ACC112 (cell line): ENCODE data around the gene WWOX.

Experiments used
- H2AFZ ChIP-seq: fragments of 200-600 bp; sonication (generic); one replicate; pipeline ENCODE4 v1.6.0; 2017; ENCODE audit warnings: antibody characterized with exemption, low read length; ENCODE audit not compliant: unreplicated experiment
- H3K27ac ChIP-seq: fragments of 200-600 bp; sonication (generic); 2 replicates; pipeline ENCODE4 v1.5.1; 2014; ENCODE audit warnings: low read depth, mild to moderate bottlenecking, antibody characterized with exemption, low read length, moderate library complexity
- H3K27me3 ChIP-seq: fragments of 200-600 bp; sonication (generic); 2 replicates; pipeline ENCODE4 v1.6.1; 2014; ENCODE audit warnings: mild to moderate bottlenecking, antibody characterized with exemption, low read length, moderate library complexity, mixed read lengths; ENCODE audit not compliant: insufficient read depth
- H3K36me3 ChIP-seq: fragments of 200-600 bp; sonication (generic); 2 replicates; pipeline ENCODE4 v1.6.1; 2016; ENCODE audit warnings: mild to moderate bottlenecking, antibody characterized with exemption, low read length, moderate library complexity, mixed read lengths; ENCODE audit not compliant: insufficient read depth
- H3K4me1 ChIP-seq: fragments of 200-600 bp; sonication (generic); one replicate; pipeline ENCODE4 v1.6.1; 2016; ENCODE audit warnings: low read length, mixed read lengths; ENCODE audit not compliant: insufficient read depth, unreplicated experiment, control insufficient read depth
- H3K4me3 ChIP-seq: fragments of 200-600 bp; sonication (generic); 2 replicates; pipeline ENCODE4 v1.5.1; 2014; ENCODE audit warnings: mild to moderate bottlenecking, low read depth, low read length
- H3K79me2 ChIP-seq: fragments of 200-600 bp; sonication (generic); one replicate; pipeline ENCODE4 v1.6.0; 2016; ENCODE audit warnings: low read length; ENCODE audit not compliant: control insufficient read depth, unreplicated experiment, insufficient read depth

WWOX gene

DNA sequence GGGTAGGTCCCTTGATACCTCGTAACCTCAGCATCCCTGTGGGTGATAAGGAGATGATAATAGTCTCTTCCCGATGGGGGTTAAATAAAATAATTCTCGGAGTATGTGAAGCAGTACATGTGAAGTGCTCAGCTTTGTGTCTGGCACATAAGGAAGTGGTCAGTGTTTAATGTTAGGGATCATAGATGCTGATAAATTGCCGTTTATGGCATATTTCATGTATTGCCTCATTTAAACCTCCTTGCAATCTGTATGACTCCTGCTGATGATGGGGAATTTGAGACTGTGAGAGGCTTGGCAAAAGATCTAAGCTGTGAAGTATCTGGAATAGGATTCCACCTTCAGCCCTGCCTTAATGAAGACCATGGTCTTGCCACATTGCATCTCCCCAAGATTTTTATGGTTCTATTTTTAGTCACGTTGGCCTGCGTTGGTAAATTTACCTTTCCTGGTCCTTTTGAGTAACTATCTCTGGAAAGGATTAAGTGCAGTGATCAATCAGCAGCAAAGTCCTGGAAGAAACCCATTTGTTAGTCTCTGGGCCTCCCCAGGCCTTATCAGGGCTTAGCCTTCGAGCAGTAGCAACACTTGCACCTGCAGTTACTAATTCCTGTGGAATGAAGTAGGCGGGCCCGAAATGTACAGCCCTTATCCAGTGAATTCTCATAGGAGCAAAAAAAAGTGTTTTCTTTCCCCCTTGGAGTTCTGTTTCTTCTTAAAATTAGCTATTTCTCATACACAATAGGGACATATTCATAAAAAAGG lies 144.9 kb downstream of the WWOX start:
- H3K4me3 ChIP-seq, result no peak overlapping the region
- H2AFZ ChIP-seq, result no peak overlapping the region
- H3K27me3 ChIP-seq, result no peaks in the 10 kb centered on the region
- no peaks in the 10 kb centered on the region for H3K36me3 ChIP-seq
- H3K79me2 ChIP-seq, result no peaks in the 10 kb centered on the region
- no peak overlapping the region for H3K27ac ChIP-seq
- no peaks in the 10 kb centered on the region for H3K4me1 ChIP-seq

DNA sequence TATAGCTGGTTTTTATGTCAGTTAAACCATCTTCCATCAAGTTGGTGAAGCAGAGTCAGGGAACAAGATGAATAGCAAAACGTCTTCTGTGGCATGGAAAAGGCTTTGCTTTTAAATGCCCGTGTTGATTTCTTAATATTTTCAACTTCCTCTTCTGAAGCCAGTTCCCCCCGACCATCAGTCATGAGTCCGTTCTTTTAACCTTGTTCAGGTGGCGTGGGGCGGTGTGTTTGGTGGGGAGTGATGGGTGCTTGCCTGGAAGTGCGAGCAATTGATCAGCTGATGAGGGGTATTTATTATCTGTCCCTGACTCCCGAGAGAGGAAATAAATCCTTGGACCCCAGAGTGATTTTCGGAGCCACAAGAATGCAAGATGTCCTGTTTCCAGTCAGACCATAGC lies 147.1 kb downstream of the WWOX start:
- Histone ChIP-seq H2AFZ (no peak overlapping the region), H3K4me1 (no peaks in the 10 kb centered on the region)

DNA sequence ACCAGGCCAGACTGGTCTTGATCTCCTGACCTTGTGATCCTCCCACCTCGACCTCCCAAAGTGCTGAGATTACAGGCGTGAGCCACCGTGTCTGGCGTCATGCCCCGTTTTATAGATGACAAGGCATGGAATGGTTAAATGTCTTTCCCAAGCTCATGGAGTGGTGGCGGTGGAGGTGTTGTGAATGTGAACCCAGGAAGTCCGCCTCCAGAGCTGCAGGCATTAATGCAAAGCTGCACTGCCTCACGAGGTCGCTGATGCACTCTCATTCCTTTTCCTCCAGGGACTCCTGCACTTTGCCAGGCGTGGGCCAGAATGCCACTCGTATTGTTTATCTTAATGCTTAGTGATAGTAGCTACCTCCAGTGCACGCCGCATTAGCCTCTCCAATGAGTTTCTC lies 149.6 kb downstream of the WWOX start:
- H2AFZ ChIP-seq, result no peak overlapping the region

More for the DNA sequence above, 147.1 kb downstream of the WWOX start:
- no peaks in the 10 kb centered on the region for H3K27me3 ChIP-seq
- no peaks in the 10 kb centered on the region for H3K36me3 ChIP-seq
- no peaks in the 10 kb centered on the region for H3K79me2 ChIP-seq
- no peak overlapping the region for H3K4me3 ChIP-seq
- H3K27ac ChIP-seq, result no peak overlapping the region

DNA sequence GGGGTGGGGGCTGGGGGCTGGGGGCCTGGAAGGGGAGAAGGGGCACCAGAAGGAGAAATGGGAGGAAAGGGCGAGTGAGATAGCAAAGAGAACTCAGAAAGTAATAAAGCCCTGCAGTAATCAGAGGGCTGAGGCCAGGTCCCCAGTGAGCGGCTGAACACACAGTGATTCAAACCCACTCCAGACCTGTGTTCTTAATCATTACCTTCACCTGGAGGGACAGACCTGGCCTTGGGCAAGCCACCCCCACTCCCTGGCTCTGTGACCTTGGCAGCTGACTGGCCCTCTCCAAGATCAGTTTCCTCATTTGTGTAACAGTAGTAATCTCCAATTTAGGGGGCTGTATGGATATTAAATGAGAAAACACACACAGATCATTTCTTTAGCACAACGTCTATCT lies 150.4 kb downstream of the WWOX start:
- Histone ChIP-seq H3K4me3 (no peak overlapping the region), H2AFZ (no peak overlapping the region), H3K4me1 (no peaks in the 10 kb centered on the region), H3K79me2 (no peaks in the 10 kb centered on the region), H3K36me3 (no peaks in the 10 kb centered on the region), H3K27ac (no peak overlapping the region), H3K27me3 (no peaks in the 10 kb centered on the region)

More for the DNA sequence above, 149.6 kb downstream of the WWOX start:
- H3K79me2 ChIP-seq, result no peaks in the 10 kb centered on the region
- no peak overlapping the region for H3K27ac ChIP-seq
- no peak overlapping the region for H3K4me3 ChIP-seq
- no peaks in the 10 kb centered on the region for H3K27me3 ChIP-seq
- no peaks in the 10 kb centered on the region for H3K36me3 ChIP-seq
- H3K4me1 ChIP-seq, result no peaks in the 10 kb centered on the region

DNA sequence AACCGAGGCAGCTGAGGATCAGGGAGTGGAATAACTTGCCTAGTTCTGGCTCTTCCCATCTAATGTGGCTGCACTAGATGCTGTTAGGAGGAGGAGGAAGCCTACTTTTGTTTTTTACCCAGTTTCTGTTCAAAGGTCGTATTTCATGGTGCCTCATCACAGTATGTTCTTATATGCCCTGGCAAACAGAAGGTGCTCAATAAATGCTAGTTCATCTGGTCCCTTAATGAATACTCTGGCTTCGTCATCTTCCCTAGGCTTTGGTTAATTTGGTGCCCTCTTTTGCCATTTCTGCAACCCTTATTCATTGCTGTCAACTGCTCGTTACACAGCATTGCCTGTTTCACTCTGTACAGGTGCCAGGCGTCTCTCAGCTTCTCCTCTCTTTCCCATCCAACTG lies 151.7 kb downstream of the WWOX start:
- Histone ChIP-seq H3K36me3 (no peaks in the 10 kb centered on the region), H2AFZ (no peak overlapping the region), H3K79me2 (no peaks in the 10 kb centered on the region), H3K27ac (no peak overlapping the region), H3K27me3 (no peaks in the 10 kb centered on the region), H3K4me3 (no peak overlapping the region), H3K4me1 (no peaks in the 10 kb centered on the region)

DNA sequence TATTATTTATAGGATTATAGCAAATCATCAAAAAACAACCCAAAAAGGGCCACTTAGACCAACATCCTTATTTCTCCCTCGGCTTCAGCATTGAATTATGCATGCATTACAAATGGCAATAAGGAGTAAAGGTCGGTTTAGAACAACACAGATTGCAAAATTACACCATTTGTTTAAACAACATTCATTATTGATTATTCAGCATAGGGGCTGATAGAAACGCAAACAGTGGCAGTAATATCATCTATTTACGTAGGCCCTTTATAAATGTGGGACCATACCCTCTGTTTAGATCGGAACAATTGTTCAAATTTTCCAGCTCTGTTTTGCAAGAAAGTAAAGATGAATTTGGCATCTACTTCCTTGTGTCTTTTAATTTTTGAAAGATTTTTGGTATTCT lies 153.3 kb downstream of the WWOX start:
- Histone ChIP-seq H3K79me2 (no peaks in the 10 kb centered on the region), H3K27ac (no peak overlapping the region), H3K4me1 (no peaks in the 10 kb centered on the region), H3K27me3 (no peaks in the 10 kb centered on the region), H3K4me3 (no peak overlapping the region), H3K36me3 (no peaks in the 10 kb centered on the region), H2AFZ (no peak overlapping the region)

DNA sequence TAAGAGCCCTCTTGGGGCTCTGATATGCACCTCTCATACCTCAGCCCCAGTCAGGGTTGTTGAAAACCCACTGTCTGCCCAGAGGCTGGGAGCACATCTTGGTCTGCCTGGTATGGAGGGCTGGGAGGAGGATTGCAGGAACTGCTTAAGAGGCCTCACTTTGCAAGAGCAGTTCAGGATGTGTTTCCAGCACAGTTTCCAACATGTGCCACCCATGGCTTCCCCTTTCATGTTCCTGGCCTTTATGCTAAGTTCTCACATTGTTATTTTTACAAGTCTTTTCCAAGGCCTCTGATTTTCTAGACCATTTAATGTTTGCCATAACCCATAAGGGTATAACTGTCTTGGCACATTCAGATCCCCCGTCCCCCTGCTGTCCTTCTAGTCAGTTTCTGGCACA lies 155.4 kb downstream of the WWOX start:
- no peaks in the 10 kb centered on the region for H3K27me3 ChIP-seq

DNA sequence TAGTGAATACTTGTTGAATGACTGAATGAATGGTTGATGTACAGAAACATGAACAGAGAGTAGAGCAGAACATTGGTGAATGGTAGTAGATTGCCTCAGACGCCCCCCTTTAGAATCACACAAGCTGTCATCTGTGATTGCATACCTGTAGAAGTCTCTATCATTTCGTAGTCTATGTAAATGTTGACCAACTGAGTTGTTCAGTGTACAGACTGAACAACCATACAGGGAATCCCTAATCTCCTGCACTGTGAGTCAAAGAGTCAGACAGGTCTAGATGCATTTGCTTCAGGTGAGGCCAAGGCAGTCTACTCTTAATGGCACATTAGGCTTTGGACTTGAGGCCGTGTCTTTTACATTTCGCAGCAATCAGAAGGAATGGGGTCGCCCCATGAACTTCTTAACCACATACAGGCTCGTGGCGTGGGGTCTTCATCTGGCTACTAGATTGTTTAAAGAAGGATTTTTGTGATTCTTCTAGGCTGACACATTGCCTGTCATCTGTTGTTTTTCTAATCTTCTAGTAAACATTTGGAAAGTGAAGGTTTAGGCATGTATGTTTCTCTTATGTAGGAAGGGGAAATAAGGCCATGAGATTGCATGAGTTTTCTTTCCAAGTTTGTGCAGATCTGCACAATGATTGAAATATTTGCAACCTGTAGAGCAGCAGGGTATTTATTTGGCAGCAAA lies 157.4 kb downstream of the WWOX start:
- Histone ChIP-seq H3K79me2 (no peaks in the 10 kb centered on the region), H3K36me3 (no peaks in the 10 kb centered on the region), H3K27me3 (no peaks in the 10 kb centered on the region), H3K4me3 (no peak overlapping the region), H3K4me1 (no peaks in the 10 kb centered on the region), H3K27ac (no peak overlapping the region), H2AFZ (no peak overlapping the region)

More for the DNA sequence above, 155.4 kb downstream of the WWOX start:
- H2AFZ ChIP-seq, result no peak overlapping the region
- H3K4me1 ChIP-seq, result no peaks in the 10 kb centered on the region
- H3K36me3 ChIP-seq, result no peaks in the 10 kb centered on the region
- no peaks in the 10 kb centered on the region for H3K79me2 ChIP-seq
- no peak overlapping the region for H3K27ac ChIP-seq
- no peak overlapping the region for H3K4me3 ChIP-seq

DNA sequence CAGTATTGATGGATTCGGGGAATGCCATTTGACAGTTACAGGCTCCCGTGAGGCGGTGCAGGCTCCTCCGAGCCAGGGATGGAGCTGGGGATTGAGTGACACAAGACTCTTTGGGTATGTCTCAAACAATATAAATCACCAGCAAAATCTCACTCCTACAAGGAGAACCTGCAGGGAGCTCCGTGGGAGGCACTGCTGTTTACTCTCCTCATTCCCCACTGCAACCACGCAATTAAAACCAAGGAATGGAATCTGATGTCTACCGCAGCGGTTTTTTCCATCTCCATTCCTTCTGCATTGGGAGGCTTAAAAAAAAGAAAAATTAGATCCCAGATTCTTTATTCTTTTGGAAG lies 157.9 kb downstream of the WWOX start:
- Histone ChIP-seq H3K4me1 (no peaks in the 10 kb centered on the region), H3K36me3 (no peaks in the 10 kb centered on the region), H2AFZ (no peak overlapping the region), H3K27me3 (no peaks in the 10 kb centered on the region), H3K79me2 (no peaks in the 10 kb centered on the region), H3K27ac (no peak overlapping the region), H3K4me3 (no peak overlapping the region)

DNA sequence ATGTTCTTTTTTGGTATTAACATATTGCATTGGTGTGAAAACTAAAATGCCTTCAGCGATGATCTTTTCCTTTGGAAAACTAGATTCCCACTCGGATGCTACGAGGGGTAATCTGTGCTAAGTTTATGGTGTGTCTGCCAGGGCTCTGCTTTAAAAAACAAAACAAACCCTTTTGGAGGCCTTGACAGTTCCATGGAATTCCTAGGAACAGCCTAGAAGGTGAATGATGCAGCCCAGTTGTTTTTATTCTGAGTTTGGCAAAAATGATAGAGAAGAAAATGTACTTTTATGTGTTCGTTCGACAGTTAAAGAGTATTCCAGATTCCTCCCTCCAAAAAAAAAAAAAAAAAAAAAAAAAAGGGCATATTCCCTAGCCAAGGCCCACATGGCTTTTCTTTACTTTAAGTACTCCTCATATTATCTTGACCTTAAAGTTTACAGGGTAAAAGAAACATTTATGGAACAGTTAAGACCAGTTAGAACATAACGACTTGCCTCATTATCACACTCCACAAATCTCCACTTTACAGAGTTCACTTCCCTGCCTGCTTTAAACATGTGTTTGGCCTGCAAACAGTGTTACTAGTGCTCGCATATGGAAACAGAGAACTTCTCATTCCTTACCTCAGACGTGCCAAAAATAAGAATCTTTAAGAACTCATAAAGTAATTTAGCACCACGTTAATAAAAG lies 159.1 kb downstream of the WWOX start:
- Histone ChIP-seq H3K27me3 (no peaks in the 10 kb centered on the region), H3K4me1 (no peaks in the 10 kb centered on the region), H2AFZ (no peak overlapping the region), H3K27ac (no peak overlapping the region), H3K4me3 (no peak overlapping the region), H3K79me2 (no peaks in the 10 kb centered on the region), H3K36me3 (no peaks in the 10 kb centered on the region)

DNA sequence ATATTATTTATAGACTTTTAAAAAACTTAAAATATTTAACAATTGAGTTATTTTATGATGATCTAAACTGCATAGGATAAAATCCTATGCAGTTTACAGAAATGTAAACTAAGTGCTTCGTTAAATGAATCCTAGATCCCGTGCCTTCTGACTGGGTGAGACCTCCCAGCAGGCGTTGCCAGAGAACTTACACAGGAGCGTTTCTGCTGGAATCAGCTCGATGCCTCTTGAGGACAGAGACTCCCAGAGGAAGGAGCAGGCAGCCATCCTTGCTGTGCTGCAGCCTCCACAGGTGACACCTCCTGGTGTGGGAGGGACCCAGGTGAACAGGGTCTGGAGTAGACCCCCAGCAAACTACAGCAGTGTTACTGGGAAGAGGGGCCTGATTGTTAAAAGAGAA lies 160.4 kb downstream of the WWOX start:
- Histone ChIP-seq H3K4me1 (no peaks in the 10 kb centered on the region), H3K79me2 (no peaks in the 10 kb centered on the region), H3K27me3 (no peaks in the 10 kb centered on the region), H2AFZ (no peak overlapping the region), H3K36me3 (no peaks in the 10 kb centered on the region), H3K27ac (no peak overlapping the region), H3K4me3 (no peak overlapping the region)
